ENCODE data around the gene PCNX3. TPM values are rescaled to one million over a fixed set of nuclear protein-coding genes. Genes with fewer than 3 reads are reported as not detected.

PCNX3 gene
- total RNA-seq, 1 donor from 2014 or later: 35.9 TPM

GRCh38 chr11:65639623-65640482, 24.3 kb downstream of the PCNX3 start:
- H3K4me3 ChIP-seq (ENCODE audit: low read depth, low read length): no peak overlapping the region
- no peak for DNase-seq (ENCODE audit: low read depth)
- no peak for TF ChIP-seq CTCF (conservative IDR thresholded peaks at IDR 0.05; ENCODE audit: low read depth, low read length)

GRCh38 chr11:65640483-65641296, 25.1 kb downstream of the PCNX3 start:
- no peak for DNase-seq (ENCODE audit: low read depth)
- no peak for TF ChIP-seq CTCF (conservative IDR thresholded peaks at IDR 0.05; ENCODE audit: low read depth, low read length)
- H3K4me3 ChIP-seq (ENCODE audit: low read depth, low read length): no peak overlapping the region

- no peak for TF ChIP-seq CTCF (conservative IDR thresholded peaks at IDR 0.05; ENCODE audit: low read depth, low read length)
- no peak for DNase-seq (ENCODE audit: low read depth)
These were observed 25.9 kb downstream of the PCNX3 start for GRCh38 chr11:65641297-65642013.

GRCh38 chr11:65642014-65642671, 26.6 kb downstream of the PCNX3 start:
- TF ChIP-seq CTCF (conservative IDR thresholded peaks at IDR 0.05; ENCODE audit: low read depth, low read length): no peak
- DNase-seq (ENCODE audit: low read depth): no peak
- no peak overlapping the region for H3K4me3 ChIP-seq (ENCODE audit: low read depth, low read length)

More at GRCh38 chr11:65641297-65642013, 25.9 kb downstream of the PCNX3 start:
- H3K4me3 ChIP-seq (ENCODE audit: low read depth, low read length): no peak overlapping the region

- TF ChIP-seq CTCF (conservative IDR thresholded peaks at IDR 0.05; ENCODE audit: low read depth, low read length): no peak
- no peak for DNase-seq (ENCODE audit: low read depth)
- no peak overlapping the region for H3K4me3 ChIP-seq (ENCODE audit: low read depth, low read length)
These were observed 28.4 kb downstream of the PCNX3 start for GRCh38 chr11:65643971-65644370.

- DNase-seq (ENCODE audit: low read depth): no peak
- no peak overlapping the region for H3K4me3 ChIP-seq (ENCODE audit: low read depth, low read length)
- no peak for TF ChIP-seq CTCF (conservative IDR thresholded peaks at IDR 0.05; ENCODE audit: low read depth, low read length)
These were observed 29.3 kb downstream of the PCNX3 start for GRCh38 chr11:65644837-65645236.

Measured in epithelial cell of proximal tubule (primary cell).